Karpas-422 (cell line): ENCODE measurements around the gene AGPAT2. TPM values are rescaled to one million over a fixed set of nuclear protein-coding genes. Genes with fewer than 3 reads are reported as not detected.

ENCODE experiments used
- DNase-seq: peaks from one replicate; pipeline ENCODE4 v3.0.0-alpha.2; 2015
- H2AFZ ChIP-seq: fragments of 200-600 bp; sonication (generic); 2 replicates; pipeline ENCODE4 v1.6.1; 2014; ENCODE audit warnings: antibody characterized with exemption, low read length, mixed read lengths
- H3K27ac ChIP-seq: fragments of 200-600 bp; sonication (generic); 2 replicates; pipeline ENCODE4 v1.5.1; 2014; ENCODE audit warnings: mild to moderate bottlenecking, low read length, moderate library complexity
- H3K27me3 ChIP-seq: fragments of 200-600 bp; sonication (generic); 2 replicates; pipeline ENCODE4 v1.6.1; 2014; ENCODE audit warnings: low read length, mixed read lengths
- H3K36me3 ChIP-seq: fragments of 200-600 bp; sonication (generic); 2 replicates; pipeline ENCODE4 v1.6.1; 2014; ENCODE audit warnings: low read length, mixed read lengths; ENCODE audit not compliant: insufficient read depth
- H3K4me1 ChIP-seq: fragments of 200-600 bp; sonication (generic); 2 replicates; pipeline ENCODE4 v1.6.1; 2014; ENCODE audit warnings: mild to moderate bottlenecking, low read length, mixed read lengths
- H3K4me2 ChIP-seq: fragments of 200-600 bp; sonication (generic); 2 replicates; pipeline ENCODE4 v1.6.1; 2014; ENCODE audit warnings: low read length, low read depth, mild to moderate bottlenecking; ENCODE audit not compliant: poor library complexity, severe bottlenecking
- H3K4me3 ChIP-seq: fragments of 200-600 bp; sonication (generic); 2 replicates; pipeline ENCODE4 v1.5.1; 2014; ENCODE audit warnings: mild to moderate bottlenecking, antibody characterized with exemption, low read length, mixed read lengths
- H3K79me2 ChIP-seq: fragments of 200-600 bp; sonication (generic); 2 replicates; pipeline ENCODE4 v1.6.1; 2014; ENCODE audit warnings: mild to moderate bottlenecking, low read length, mixed read lengths
- H3K9ac ChIP-seq: fragments of 200-600 bp; sonication (generic); 2 replicates; pipeline ENCODE4 v1.6.0; 2014; ENCODE audit warnings: low read length
- H3K9me2 ChIP-seq: fragments of 200-600 bp; sonication (generic), shearing (Covaris generic); replicated peaks from 2 replicates; pipeline ENCODE4 v1.6.0; 2014; ENCODE audit warnings: mild to moderate bottlenecking, low read length, moderate library complexity; ENCODE audit not compliant: insufficient read depth
- H3K9me3 ChIP-seq: fragments of 300-700, 200-600 bp; sonication (generic); 2 replicates; pipeline ENCODE4 v1.6.1; 2014; ENCODE audit warnings: low read length, mixed read lengths
- H4K20me1 ChIP-seq: fragments of 200-600 bp; sonication (generic); 2 replicates; pipeline ENCODE4 v1.6.1; 2014; ENCODE audit warnings: mild to moderate bottlenecking, antibody characterized with exemption, low read length, low read depth; ENCODE audit not compliant: insufficient read depth
- total RNA-seq: library from RNA; depleted of rRNA; stranded (reverse); fragments of >200 nt; shearing (Covaris generic); gene quantifications from 2 replicates; pipeline ENCODE4 v1.2.3, GENCODE V29; 2014; ENCODE audit warnings: low replicate concordance

Gene AGPAT2
- total RNA-seq, 1 experiment from 2014 or later: 12.3 TPM

DNA sequence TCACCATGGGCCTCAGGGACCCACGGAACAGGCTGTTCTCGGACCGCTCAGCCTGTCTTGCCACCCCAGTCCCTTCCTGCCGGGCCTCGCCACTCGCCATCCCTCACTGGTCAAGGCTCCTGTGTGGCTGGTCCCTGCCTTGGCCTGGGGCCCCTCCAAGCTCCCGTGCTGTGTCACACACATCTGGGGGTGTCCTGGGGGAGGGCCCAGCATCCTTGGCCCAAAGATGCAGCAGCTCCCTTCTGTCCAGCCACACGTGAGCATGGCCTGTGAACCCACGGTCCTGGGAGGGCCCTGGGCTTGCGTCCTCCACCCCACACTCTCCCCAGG lies 25.0 kb downstream of the AGPAT2 start:
- Histone ChIP-seq H3K9me2 (no peaks in the 10 kb centered on the region), H2AFZ (no peak overlapping the region), H3K27ac (no peak overlapping the region), H4K20me1 (0 out of 2 replicates have a peak, but pooled peaks cover 3% of the 10 kb centered on the region), H3K4me1 (no peaks in the 10 kb centered on the region; the same call in 1 of the 2 replicates), H3K4me2 (no peak overlapping the region), H3K4me3 (no peak overlapping the region), H3K9me3 (no peaks in the 10 kb centered on the region), H3K9ac (no peak overlapping the region), H3K36me3 (no peaks in the 10 kb centered on the region), H3K79me2 (no peaks in the 10 kb centered on the region), H3K27me3 (no peaks in the 10 kb centered on the region)
- DNase-seq: no peak

DNA sequence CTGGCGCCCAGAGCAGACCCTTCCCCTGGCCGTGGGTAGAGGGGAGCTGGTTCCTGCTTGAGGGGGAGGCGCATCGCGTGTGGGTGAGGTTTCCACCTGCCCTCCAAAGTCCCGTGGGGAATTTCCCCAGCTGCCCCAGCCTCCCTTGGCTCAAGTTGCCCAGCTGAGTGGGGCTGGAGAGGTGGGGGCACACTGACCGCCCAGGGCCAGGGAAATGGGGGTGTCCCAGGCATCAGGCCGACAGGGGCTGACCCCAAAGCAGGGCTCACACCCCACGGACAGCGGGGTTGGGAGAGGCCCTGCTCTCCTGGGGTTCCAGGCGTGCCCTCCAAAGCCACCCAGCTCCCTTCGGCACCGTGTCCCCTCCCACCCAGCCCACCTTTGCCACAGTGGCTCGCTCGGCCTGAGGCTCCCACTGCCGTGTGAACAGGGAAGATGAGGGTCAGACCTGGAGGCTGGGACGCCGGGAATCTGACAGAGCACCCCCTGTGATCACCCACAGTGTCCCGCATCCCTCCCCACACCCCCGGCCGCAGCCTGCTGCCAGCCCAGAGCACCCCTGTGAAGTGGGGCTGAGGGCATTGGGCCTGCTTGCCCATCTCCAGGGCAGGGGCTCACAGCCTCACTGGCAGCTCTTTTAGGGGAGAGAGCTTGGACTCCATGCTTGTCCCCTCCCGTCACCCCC lies 25.5 kb downstream of the AGPAT2 start:
- no peak for DNase-seq
- Histone ChIP-seq H3K9ac (no peak overlapping the region), H4K20me1 (0 out of 2 replicates have a peak, but pooled peaks cover 3% of the 10 kb centered on the region), H3K36me3 (no peaks in the 10 kb centered on the region), H3K9me3 (no peaks in the 10 kb centered on the region), H3K27me3 (no peaks in the 10 kb centered on the region), H3K4me2 (no peak overlapping the region), H2AFZ (no peak overlapping the region), H3K27ac (no peak overlapping the region), H3K9me2 (no peaks in the 10 kb centered on the region), H3K79me2 (no peaks in the 10 kb centered on the region), H3K4me3 (no peak overlapping the region), H3K4me1 (no peaks in the 10 kb centered on the region; the same call in 1 of the 2 replicates)

DNA sequence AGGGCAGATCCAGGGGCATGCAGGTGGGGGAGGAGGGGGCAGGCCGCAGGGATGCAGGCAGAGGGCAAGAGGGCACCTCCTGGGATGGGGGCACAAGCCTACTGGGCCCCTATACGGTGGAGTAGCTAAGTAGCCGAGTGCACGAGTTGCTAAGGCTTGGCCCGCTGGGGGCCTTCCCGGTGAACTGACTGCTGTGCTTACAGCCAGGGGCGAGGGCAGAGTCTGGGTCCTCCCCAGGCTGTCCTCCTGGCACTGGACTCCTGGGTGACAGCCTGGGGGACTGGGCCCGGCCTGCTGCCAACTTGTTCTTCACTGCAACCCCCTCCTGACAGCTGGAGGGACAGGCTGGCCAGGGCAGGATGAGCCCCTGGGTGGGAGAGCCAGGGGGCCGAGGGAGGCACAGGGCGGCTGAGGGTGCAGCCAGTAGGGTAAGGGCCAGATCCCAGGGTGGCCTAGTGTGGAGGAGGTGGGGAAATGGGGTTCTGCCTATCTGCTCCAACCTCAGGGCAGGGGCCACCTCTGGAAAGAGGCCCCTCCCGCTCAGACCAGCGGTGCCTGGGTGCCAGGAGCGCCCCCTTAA lies 26.2 kb downstream of the AGPAT2 start:
- Histone ChIP-seq H4K20me1 (0 out of 2 replicates have a peak, but pooled peaks cover 3% of the 10 kb centered on the region), H3K4me3 (no peak overlapping the region), H3K36me3 (no peaks in the 10 kb centered on the region), H3K9me2 (no peaks in the 10 kb centered on the region), H3K9me3 (no peaks in the 10 kb centered on the region), H3K4me2 (no peak overlapping the region), H3K27me3 (no peaks in the 10 kb centered on the region), H3K27ac (no peak overlapping the region), H3K79me2 (no peaks in the 10 kb centered on the region), H3K9ac (no peak overlapping the region), H3K4me1 (no peaks in the 10 kb centered on the region; the same call in 1 of the 2 replicates), H2AFZ (no peak overlapping the region)
- no peak for DNase-seq

DNA sequence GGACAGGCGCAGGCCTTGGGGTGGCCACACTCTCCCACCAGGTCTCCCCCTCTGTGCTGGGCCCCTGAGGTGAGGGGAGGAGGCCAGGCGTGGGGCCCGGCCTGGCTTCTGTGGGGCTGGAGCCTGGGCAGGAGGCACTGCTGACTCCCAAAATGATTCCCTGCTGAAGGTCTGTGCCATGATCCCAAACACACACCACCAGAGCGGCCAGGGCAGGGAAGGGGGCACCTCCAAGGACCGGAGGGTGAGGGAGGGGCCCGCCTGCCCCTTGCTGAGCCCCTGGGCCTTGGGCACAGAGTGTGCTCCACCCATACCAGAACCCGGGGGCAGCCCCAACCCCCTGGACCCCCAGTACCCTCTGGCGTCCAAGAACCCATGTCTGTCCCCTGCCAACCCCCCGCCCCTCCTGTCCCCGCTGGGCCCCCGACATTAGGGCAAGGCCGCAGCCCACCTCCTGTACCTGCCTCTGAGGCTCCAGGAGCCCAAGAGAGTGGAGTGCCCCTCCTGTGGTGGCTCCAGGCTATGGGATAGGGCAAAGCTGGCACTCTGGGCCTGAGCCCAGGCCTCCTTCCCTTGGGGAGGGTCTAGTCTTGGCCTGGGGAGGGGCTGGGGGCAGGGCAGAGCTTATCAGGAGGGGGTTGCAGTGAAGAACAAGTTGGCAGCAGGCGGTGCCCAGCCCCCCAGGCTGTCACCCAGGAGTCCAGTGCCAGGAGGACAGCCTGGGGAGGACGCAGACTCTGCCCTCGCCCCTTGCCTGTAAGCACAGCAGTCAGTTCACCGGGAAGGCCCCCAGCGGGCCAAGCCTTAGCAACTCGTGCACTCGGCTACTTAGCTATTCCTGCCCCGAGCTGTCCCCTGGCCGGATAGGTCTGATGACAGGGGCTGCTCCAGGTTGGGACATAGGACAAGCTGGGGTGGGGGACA lies 27.1 kb downstream of the AGPAT2 start:
- H3K36me3 ChIP-seq: no peaks in the 10 kb centered on the region
- H3K4me3 ChIP-seq: no peak overlapping the region
- DNase-seq: no peak
- 0 out of 2 replicates have a peak, but pooled peaks cover 3% of the 10 kb centered on the region for H4K20me1 ChIP-seq
- no peak overlapping the region for H3K4me2 ChIP-seq
- H3K27ac ChIP-seq: no peak overlapping the region
- no peak overlapping the region for H3K9ac ChIP-seq
- no peaks in the 10 kb centered on the region; the same call in 1 of the 2 replicates for H3K4me1 ChIP-seq
- no peaks in the 10 kb centered on the region for H3K27me3 ChIP-seq
- no peaks in the 10 kb centered on the region for H3K9me2 ChIP-seq
- H2AFZ ChIP-seq: no peak overlapping the region
- H3K9me3 ChIP-seq: no peaks in the 10 kb centered on the region
- no peaks in the 10 kb centered on the region for H3K79me2 ChIP-seq

DNA sequence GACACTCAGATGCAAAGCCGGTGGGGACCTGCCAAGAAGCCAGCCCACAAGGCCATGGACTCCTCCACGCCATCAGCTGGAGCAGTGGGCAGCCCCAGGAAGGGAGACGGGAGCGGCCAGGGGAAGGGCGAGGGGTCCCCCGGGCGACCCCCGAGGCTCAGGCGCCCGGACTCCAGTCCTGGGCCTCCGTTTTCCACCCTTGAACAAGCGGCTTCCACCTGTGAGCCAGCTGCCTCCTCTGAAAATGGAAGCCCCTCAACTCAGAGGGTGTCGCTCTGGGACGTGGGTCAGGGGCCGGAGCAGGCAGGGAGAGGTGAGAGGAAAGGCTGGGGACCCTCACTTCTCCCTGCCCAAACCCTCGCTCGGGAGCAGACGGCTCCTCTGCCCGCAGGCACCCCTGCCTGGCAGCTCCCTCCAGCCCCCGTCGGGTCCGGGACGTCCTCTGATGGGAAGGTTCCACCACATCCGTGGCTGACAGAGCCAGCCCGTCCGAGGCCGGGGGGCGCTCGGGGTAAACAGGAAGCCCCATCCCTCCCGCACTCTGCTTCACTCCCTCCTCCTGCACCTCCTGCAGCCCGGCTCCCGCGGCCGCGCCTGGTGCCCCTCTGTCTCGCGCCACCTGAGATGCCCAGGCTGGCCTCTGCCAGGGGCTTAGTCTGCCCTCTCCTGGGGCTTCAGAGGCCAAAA lies 28.3 kb downstream of the AGPAT2 start:
- Histone ChIP-seq H3K27ac (no peak overlapping the region), H3K4me3 (no peak overlapping the region), H3K36me3 (no peaks in the 10 kb centered on the region), H3K4me1 (no peaks in the 10 kb centered on the region; the same call in 1 of the 2 replicates), H3K9ac (no peak overlapping the region), H3K4me2 (no peak overlapping the region), H4K20me1 (0 out of 2 replicates have a peak, but pooled peaks cover 3% of the 10 kb centered on the region), H3K79me2 (no peaks in the 10 kb centered on the region), H3K27me3 (no peaks in the 10 kb centered on the region), H3K9me3 (no peaks in the 10 kb centered on the region), H2AFZ (no peak overlapping the region), H3K9me2 (no peaks in the 10 kb centered on the region)
- no peak for DNase-seq

DNA sequence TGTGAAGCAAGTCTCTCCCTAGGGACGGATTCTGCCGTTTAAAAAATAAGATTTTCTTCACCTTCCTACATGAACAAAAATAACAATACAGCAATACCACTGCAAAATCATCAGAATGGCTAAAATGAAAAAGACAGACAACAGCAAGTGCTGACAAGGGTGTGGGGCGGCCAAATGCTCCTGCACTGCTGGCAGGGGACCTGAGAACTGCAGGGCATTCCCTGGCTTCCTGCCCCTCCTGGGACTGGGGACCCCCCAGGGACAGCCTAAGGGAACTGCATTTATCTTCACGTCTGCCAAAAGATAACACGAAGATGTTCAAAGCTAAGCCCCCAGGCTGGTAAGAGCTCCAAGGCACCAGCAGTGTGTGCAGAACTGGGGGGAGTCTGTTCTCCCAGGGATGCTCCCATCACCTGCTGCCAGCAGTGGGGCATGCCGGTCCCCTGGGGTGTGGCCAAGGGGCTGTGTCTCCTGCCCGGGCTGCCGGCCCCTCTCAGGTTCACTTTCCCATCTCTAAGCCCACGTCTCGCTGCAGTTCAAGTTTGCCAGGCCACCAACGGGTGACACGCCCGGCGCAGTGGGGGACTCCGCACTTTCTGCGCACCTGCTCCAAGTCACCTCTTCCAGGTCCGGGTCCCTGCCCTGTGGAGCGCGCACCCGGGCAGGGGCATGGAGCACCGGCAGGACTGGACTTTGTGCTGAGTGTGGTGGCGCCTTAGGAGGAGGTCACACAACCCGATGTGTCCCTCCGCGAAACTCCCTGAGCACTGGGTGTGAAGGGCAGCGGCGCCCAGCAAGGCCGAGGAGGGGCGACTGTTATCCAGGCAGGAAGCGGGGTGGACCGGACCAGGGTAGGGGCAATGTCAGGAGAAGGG lies 29.0 kb downstream of the AGPAT2 start:
- H3K9me3 ChIP-seq: no peaks in the 10 kb centered on the region
- H3K27me3 ChIP-seq: no peaks in the 10 kb centered on the region
- 0 out of 2 replicates have a peak, but pooled peaks cover 3% of the 10 kb centered on the region for H4K20me1 ChIP-seq
- H3K4me3 ChIP-seq: no peak overlapping the region
- no peak overlapping the region for H2AFZ ChIP-seq
- H3K9me2 ChIP-seq: no peaks in the 10 kb centered on the region
- H3K79me2 ChIP-seq: no peaks in the 10 kb centered on the region
- H3K36me3 ChIP-seq: no peaks in the 10 kb centered on the region
- no peaks in the 10 kb centered on the region; the same call in 1 of the 2 replicates for H3K4me1 ChIP-seq
- no peak overlapping the region for H3K27ac ChIP-seq
- DNase-seq: no peak
- no peak overlapping the region for H3K9ac ChIP-seq
- H3K4me2 ChIP-seq: no peak overlapping the region

DNA sequence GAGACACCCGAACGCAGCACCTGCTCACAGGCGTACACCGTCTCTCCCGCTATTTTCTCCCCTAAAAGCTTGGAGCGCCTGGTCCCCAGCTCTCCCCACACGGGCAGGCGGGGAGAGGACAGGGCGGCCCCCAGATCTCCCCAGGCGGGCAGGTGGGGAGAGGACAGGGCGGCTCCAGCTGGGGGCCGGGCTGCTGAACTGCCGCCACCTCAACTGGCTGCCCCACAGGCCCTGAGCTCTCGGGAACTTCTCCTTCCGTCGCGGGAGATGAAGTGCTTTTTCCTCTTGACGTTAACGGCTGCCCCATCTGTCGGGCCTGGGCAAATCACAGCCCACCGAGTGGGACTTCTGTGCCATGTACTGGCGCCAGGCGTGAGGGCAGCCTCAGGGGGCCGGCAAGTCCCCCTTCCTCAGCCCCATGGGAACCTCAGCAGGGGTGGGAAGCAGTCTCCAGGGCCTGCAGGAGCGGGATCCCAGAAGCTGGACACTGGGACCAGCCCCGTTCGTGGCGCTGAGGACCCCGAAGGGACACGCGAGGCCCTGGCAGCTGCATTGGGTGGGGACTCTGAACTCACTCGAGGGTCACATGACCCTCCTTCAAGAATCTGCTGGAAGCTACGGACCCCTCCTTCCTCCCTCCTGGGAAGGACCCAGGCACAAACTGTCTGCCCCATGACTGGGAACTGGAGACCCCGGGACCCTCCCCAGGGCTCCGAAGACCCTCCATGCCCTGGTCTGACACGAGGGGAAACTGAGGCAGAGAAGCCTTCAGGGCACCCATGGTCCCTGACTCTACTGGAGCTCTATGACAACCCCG lies 30.3 kb downstream of the AGPAT2 start:
- Histone ChIP-seq H3K9me3 (no peaks in the 10 kb centered on the region), H2AFZ (no peak overlapping the region), H3K4me1 (no peaks in the 10 kb centered on the region; the same call in 1 of the 2 replicates), H3K27ac (no peak overlapping the region), H3K27me3 (no peaks in the 10 kb centered on the region), H4K20me1 (0 out of 2 replicates have a peak, but pooled peaks cover 3% of the 10 kb centered on the region), H3K9me2 (no peaks in the 10 kb centered on the region), H3K36me3 (no peaks in the 10 kb centered on the region), H3K4me3 (no peak overlapping the region), H3K9ac (no peak overlapping the region), H3K79me2 (no peaks in the 10 kb centered on the region), H3K4me2 (no peak overlapping the region)
- no peak for DNase-seq
